Measurements from ENCODE around the gene OR52H1. TPM values are rescaled to one million over a fixed set of nuclear protein-coding genes. Genes with fewer than 3 reads are reported as not detected.

The OR52H1 gene
- total RNA-seq, 1 experiment from 2014 or later, result not detected

GRCh38 chr11:5522308-5522707 lies 26.0 kb downstream of the OR52H1 start:
- no peaks in the 10 kb centered on the region for H3K79me2 ChIP-seq (ENCODE audit: low read length)
- H2AFZ ChIP-seq (ENCODE audit: low read length), result no peak overlapping the region
- ChIA-PET CTCF (no interaction called here), POLR2A (ENCODE audit: unreplicated experiment) (no interaction called here)
- intact Hi-C loops (cut with micrococcal nuclease), result no loop called here
- no peaks in the 10 kb centered on the region for H3F3A ChIP-seq (ENCODE audit: low read length, unreplicated experiment)
- no peaks in the 10 kb centered on the region for H4K20me1 ChIP-seq (ENCODE audit: low read length)
- H3K4me2 ChIP-seq (ENCODE audit: low read length), result no peak overlapping the region
- DNase-seq, result peak; percentile 3
- no peak overlapping the region for H3K27ac ChIP-seq (ENCODE audit: low read length)
- no peaks in the 10 kb centered on the region for H3K9me2 ChIP-seq (replicated peaks; ENCODE audit: low read length)
- H3K27me3 ChIP-seq (ENCODE audit: low read length), result peaks cover 19% of the 10 kb centered on the region
- no peaks in the 10 kb centered on the region for H3K36me3 ChIP-seq (ENCODE audit: low read depth, low read length)
- H3K4me3 ChIP-seq (ENCODE audit: low read length), result no peak overlapping the region
- ATAC-seq, result no peak
- no TSS peak for BruUV-seq (replicated peaks)
- TF ChIP-seq EZH2phosphoT487 (IDR thresholded peaks at IDR 0.05; ENCODE audit: borderline replicate concordance, low read length), result no peak
- TF ChIP-seq EZH2 (IDR thresholded peaks at IDR 0.05; ENCODE audit: low read length, unreplicated experiment), result no peak
- no peak for TF ChIP-seq CTCF (conservative IDR thresholded peaks at IDR 0.05; ENCODE audit: low read depth, low read length)
- H3K9ac ChIP-seq (ENCODE audit: low read length), result no peak overlapping the region
- H3K4me1 ChIP-seq (ENCODE audit: insufficient read depth, low read length), result no peaks in the 10 kb centered on the region
- H3K9me3 ChIP-seq (ENCODE audit: low read length), result no peaks in the 10 kb centered on the region

GRCh38 chr11:5521540-5521939 lies 26.8 kb downstream of the OR52H1 start:
- H3K4me1 ChIP-seq (ENCODE audit: insufficient read depth, low read length), result no peaks in the 10 kb centered on the region
- ChIA-PET CTCF (no interaction called here), POLR2A (ENCODE audit: unreplicated experiment) (no interaction called here)
- ATAC-seq (no peak), DNase-seq (peak; percentile 10)
- no peaks in the 10 kb centered on the region for H3F3A ChIP-seq (ENCODE audit: low read length, unreplicated experiment)
- no peaks in the 10 kb centered on the region for H3K36me3 ChIP-seq (ENCODE audit: low read depth, low read length)
- intact Hi-C loops (cut with micrococcal nuclease), result no loop called here
- H4K20me1 ChIP-seq (ENCODE audit: low read length), result no peaks in the 10 kb centered on the region
- peaks cover 16% of the 10 kb centered on the region for H3K27me3 ChIP-seq (ENCODE audit: low read length)
- H3K27ac ChIP-seq (ENCODE audit: low read length), result no peak overlapping the region
- H3K9me2 ChIP-seq (replicated peaks; ENCODE audit: low read length), result no peaks in the 10 kb centered on the region
- H3K9me3 ChIP-seq (ENCODE audit: low read length), result no peaks in the 10 kb centered on the region
- no peak overlapping the region for H3K4me2 ChIP-seq (ENCODE audit: low read length)
- no peaks in the 10 kb centered on the region for H3K79me2 ChIP-seq (ENCODE audit: low read length)
- H3K4me3 ChIP-seq (ENCODE audit: low read length), result no peak overlapping the region
- H3K9ac ChIP-seq (ENCODE audit: low read length), result no peak overlapping the region
- no peak overlapping the region for H2AFZ ChIP-seq (ENCODE audit: low read length)
- no TSS peak for BruUV-seq (replicated peaks)
- TF ChIP-seq EZH2phosphoT487 (IDR thresholded peaks at IDR 0.05; ENCODE audit: borderline replicate concordance, low read length) (no peak), EZH2 (IDR thresholded peaks at IDR 0.05; ENCODE audit: low read length, unreplicated experiment) (no peak), CTCF (conservative IDR thresholded peaks at IDR 0.05; ENCODE audit: low read depth, low read length) (no peak)

GRCh38 chr11:5516599-5516998 lies 31.7 kb downstream of the OR52H1 start, which contains the start of gene UBQLNL:
Gene UBQLNL (minus strand): TSS chr11:5516699. CDS start chr11:5516441, 258 bp downstream.
- intact Hi-C loops (cut with micrococcal nuclease), result no loop called here

More at GRCh38 chr11:5516599-5516998, 31.7 kb downstream of the OR52H1 start, which contains the start of gene UBQLNL:
- Histone ChIP-seq H3K27ac (ENCODE audit: low read length) (no peak within 1 kb of the TSS), H3K4me2 (ENCODE audit: low read length) (no peak within 1 kb of the TSS), H3F3A (ENCODE audit: low read length, unreplicated experiment) (no peaks in the 10 kb centered on the region), H3K27me3 (ENCODE audit: low read length) (peaks cover 13% of the 10 kb centered on the region; the same call in 1 of the 2 replicates), H3K9me3 (ENCODE audit: low read length) (no peaks in the 10 kb centered on the region), H3K4me1 (ENCODE audit: insufficient read depth, low read length) (no peaks in the 10 kb centered on the region), H3K36me3 (ENCODE audit: low read depth, low read length) (no peaks in the 10 kb centered on the region), H3K9me2 (replicated peaks; ENCODE audit: low read length) (no peaks in the 10 kb centered on the region), H4K20me1 (ENCODE audit: low read length) (no peaks in the 10 kb centered on the region), H2AFZ (ENCODE audit: low read length) (no peak within 1 kb of the TSS), H3K4me3 (ENCODE audit: low read length) (no peak within 1 kb of the TSS), H3K79me2 (ENCODE audit: low read length) (no peaks in the 10 kb centered on the region), H3K9ac (ENCODE audit: low read length) (no peak within 1 kb of the TSS)
- BruUV-seq (replicated peaks), result no TSS peak
- DNase-seq (no peak), ATAC-seq (no peak)
- CTCF ChIA-PET, result no interaction called here
- POLR2A ChIA-PET (ENCODE audit: unreplicated experiment), result no interaction called here
- TF ChIP-seq EZH2 (IDR thresholded peaks at IDR 0.05; ENCODE audit: low read length, unreplicated experiment), result no peak
- TF ChIP-seq EZH2phosphoT487 (IDR thresholded peaks at IDR 0.05; ENCODE audit: borderline replicate concordance, low read length), result no peak

All from PC-3 (cell line).